ENCODE data around the gene PRDX3.

PRDX3 gene

GRCh38 chr10:119178372-119179119, at the start of gene PRDX3:
Gene PRDX3, minus strand, starts transcription at chr10:119178812. Its CDS starts 22 bp downstream, at chr10:119178790.
- peak; percentile 94 for DNase-seq
- in situ Hi-C loops (cut with HindIII; ENCODE audit: low pct_ligation_motif_present, low pct_unique_long_range_greater_than_20kb, low sequenced_read_pairs), result no loop called here

DNA sequence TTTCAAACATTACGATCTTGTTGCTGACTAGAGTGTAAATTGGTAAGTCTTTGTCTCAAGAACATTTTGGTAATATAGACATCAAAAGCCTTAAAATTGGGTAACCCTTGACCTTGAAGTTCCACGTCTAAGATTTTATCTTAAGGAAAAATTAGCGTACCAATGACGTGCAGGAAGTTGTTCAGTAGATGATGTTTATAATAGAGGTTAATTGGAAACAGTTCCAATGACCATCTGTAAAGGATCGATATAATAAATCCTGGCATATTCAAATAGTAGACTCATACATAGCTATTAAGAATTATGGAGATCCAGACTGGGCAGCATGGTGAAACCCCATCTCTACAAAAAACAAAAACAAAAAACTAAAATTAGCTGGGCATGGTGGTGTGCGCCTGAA, 49.2 kb upstream of the PRDX3 start:
- in situ Hi-C loops (cut with HindIII; ENCODE audit: low pct_ligation_motif_present, low pct_unique_long_range_greater_than_20kb, low sequenced_read_pairs), result no loop called here
- no peak for DNase-seq

- no peak for DNase-seq
- in situ Hi-C loops (cut with HindIII; ENCODE audit: low pct_ligation_motif_present, low pct_unique_long_range_greater_than_20kb, low sequenced_read_pairs), result no loop called here
Measured at GRCh38 chr10:119225083-119225658, 46.6 kb upstream of the PRDX3 start.

DNA sequence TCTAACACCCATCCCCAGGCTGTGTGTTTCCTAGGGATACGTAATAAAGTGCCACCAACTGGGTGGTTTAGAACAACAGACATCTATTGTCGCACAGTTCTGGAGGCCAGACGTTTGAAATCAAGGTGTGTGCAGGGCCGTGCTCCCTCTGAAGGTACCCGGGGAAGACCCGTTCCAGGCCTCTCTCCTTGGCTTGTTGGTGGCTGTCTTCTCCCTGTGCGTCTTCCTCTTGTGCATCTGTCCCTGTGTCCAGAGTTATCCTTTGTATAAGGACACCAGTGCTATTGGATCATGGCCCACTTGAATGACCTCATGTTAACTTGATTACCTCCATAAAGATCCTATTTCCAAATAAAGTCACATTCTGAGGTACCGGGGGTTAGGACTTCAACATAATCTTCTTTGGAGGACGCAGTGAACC, 44.4 kb upstream of the PRDX3 start:
- no peak for DNase-seq
- in situ Hi-C loops (cut with HindIII; ENCODE audit: low pct_ligation_motif_present, low pct_unique_long_range_greater_than_20kb, low sequenced_read_pairs), result loop anchor here (25.0 kb wide), 1 partner anchor 189 kb away; no protein-coding TSS in a partner anchor

DNA sequence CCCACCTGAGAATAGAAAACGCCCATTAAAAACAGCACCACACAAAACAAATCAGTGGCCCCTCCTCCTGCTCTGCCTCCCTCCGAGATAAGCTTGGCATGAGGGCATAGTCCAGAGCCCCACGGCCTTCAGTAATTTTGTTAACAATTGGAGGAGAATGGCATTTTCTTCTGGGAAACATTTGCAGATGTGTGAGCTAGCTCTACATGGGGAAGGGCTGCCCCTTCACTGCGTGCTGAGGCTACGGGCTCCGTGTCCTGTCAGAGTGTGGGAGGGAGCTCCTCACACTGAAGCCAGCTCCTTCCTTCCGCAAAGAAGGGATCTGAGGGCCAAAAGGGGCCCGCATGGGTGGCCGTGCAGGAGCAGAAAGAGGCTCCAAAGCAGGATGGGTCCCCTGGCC, 43.9 kb upstream of the PRDX3 start:
- no peak for DNase-seq
- in situ Hi-C loops (cut with HindIII; ENCODE audit: low pct_ligation_motif_present, low pct_unique_long_range_greater_than_20kb, low sequenced_read_pairs), result loop anchor here (25.0 kb wide), 1 partner anchor 190 kb away; no protein-coding TSS in a partner anchor

DNA sequence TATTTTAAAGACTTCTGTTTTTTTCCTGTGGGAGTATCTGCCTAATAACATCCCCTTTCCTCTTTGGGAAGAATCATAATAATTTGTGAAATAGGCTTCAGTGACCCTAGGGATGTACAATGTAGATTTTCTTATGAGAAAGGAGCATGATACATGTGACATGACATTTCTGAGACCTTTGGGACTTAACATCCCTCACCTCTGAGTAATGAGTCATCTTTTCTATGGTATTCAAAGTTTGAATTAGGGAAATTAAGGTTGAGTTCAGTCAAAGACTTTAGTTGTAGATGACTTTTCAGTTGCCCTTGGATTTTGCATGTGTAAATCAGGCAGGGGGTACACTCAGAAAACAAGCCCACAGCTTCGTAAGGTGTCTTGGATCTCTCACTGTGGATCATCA, 43.1 kb upstream of the PRDX3 start:
- no peak for DNase-seq
- in situ Hi-C loops (cut with HindIII; ENCODE audit: low pct_ligation_motif_present, low pct_unique_long_range_greater_than_20kb, low sequenced_read_pairs), result loop anchor here (25.0 kb wide), 1 partner anchor 191 kb away; no protein-coding TSS in a partner anchor

GRCh38 chr10:119221201-119221600, 42.6 kb upstream of the PRDX3 start:
- DNase-seq, result no peak
- in situ Hi-C loops (cut with HindIII; ENCODE audit: low pct_ligation_motif_present, low pct_unique_long_range_greater_than_20kb, low sequenced_read_pairs), result loop anchor here (25.0 kb wide), 1 partner anchor 191 kb away; no protein-coding TSS in a partner anchor

GRCh38 chr10:119219871-119220270, 41.3 kb upstream of the PRDX3 start:
- DNase-seq, result no peak
- in situ Hi-C loops (cut with HindIII; ENCODE audit: low pct_ligation_motif_present, low pct_unique_long_range_greater_than_20kb, low sequenced_read_pairs), result loop anchor here (25.0 kb wide), 1 partner anchor 192 kb away; no protein-coding TSS in a partner anchor

GRCh38 chr10:119217991-119218490, 39.4 kb upstream of the PRDX3 start:
- no peak for DNase-seq
- in situ Hi-C loops (cut with HindIII; ENCODE audit: low pct_ligation_motif_present, low pct_unique_long_range_greater_than_20kb, low sequenced_read_pairs), result loop anchor here (25.0 kb wide), 1 partner anchor 194 kb away; no protein-coding TSS in a partner anchor

GRCh38 chr10:119217401-119217800, 38.8 kb upstream of the PRDX3 start:
- no peak for DNase-seq
- in situ Hi-C loops (cut with HindIII; ENCODE audit: low pct_ligation_motif_present, low pct_unique_long_range_greater_than_20kb, low sequenced_read_pairs), result loop anchor here (25.0 kb wide), 1 partner anchor 195 kb away; no protein-coding TSS in a partner anchor

DNA sequence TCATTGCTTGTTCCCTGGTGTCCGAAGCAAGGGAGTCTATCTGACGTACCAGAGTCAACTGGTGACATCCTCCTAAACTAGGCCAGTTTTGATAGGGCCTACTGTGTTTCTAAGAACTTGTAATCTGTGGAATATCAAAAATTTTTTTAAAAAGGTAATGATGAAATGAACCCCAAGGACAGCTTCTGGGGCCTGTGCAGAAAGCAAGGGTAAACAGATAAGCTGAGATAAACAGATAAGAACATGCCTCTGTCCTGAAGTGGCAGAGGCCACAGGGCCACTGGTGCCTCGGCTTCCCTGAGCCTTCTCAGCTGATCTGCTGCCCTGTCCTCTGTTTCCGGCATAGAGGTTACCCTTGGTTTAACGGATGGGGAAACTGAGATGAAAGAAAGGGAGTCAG, 37.5 kb upstream of the PRDX3 start:
- in situ Hi-C loops (cut with HindIII; ENCODE audit: low pct_ligation_motif_present, low pct_unique_long_range_greater_than_20kb, low sequenced_read_pairs), result loop anchor here (25.0 kb wide), 1 partner anchor 196 kb away; no protein-coding TSS in a partner anchor
- no peak for DNase-seq

- DNase-seq, result no peak
- in situ Hi-C loops (cut with HindIII; ENCODE audit: low pct_ligation_motif_present, low pct_unique_long_range_greater_than_20kb, low sequenced_read_pairs), result loop anchor here (25.0 kb wide), 1 partner anchor 197 kb away; no protein-coding TSS in a partner anchor
Measured at GRCh38 chr10:119215371-119215770, 36.8 kb upstream of the PRDX3 start.

GRCh38 chr10:119211625-119212441, 33.2 kb upstream of the PRDX3 start:
- in situ Hi-C loops (cut with HindIII; ENCODE audit: low pct_ligation_motif_present, low pct_unique_long_range_greater_than_20kb, low sequenced_read_pairs), result loop anchor here (25.0 kb wide), 1 partner anchor 200 kb away; no protein-coding TSS in a partner anchor
- DNase-seq, result no peak

DNA sequence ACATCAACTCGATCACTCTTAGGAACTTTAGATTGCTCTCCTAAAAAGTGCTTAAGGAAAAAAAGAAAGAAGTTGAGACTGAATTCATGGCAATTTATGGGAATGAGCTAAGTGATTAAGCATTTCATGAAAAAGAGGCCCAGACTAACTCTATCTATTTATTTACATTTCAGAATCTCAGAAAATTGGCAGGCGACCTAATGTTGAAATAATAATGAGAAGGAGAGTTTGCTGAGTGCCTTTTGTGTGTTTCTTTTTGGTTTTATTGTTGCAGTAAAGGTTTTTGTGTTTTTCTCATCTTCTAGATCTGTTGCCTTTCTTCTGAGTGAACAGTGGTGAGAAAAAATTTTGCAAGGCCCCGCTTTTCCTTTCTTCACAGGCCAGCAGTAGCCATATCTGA, 32.6 kb upstream of the PRDX3 start:
- no peak for DNase-seq
- in situ Hi-C loops (cut with HindIII; ENCODE audit: low pct_ligation_motif_present, low pct_unique_long_range_greater_than_20kb, low sequenced_read_pairs), result loop anchor here (25.0 kb wide), 1 partner anchor 201 kb away; no protein-coding TSS in a partner anchor

GRCh38 chr10:119210633-119211032, 32.0 kb upstream of the PRDX3 start:
- DNase-seq, result no peak
- in situ Hi-C loops (cut with HindIII; ENCODE audit: low pct_ligation_motif_present, low pct_unique_long_range_greater_than_20kb, low sequenced_read_pairs), result loop anchor here (25.0 kb wide), 1 partner anchor 202 kb away; no protein-coding TSS in a partner anchor

DNA sequence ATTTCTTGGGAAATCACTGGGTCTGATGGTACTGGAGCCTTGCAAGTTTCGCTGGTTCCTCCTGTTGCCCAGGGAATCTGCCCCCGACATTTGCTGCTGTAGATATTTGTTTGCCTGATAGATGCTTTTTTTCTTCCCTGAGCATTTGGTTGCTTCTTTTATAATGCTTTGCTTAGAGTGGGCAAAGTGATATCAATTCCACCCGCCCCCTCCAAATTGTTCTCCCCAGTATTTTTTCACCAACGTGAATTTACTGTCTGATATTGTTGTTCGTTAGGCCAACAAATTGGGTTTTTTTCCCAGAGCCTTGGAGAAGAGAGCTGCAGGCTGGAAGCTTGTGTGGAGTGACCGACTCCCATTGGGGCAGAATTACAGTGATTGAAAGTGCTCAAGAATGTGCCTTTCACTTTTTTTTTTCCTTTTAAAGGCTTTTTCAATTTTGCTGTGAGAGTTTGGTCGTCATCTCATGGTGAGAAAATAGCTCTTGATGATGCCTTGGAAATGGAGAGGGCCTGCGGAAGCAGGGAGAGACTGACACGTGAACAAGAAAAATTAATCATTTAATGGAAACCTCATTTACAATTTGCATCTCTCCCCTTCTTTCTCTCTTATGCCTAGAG, 31.2 kb upstream of the PRDX3 start:
- in situ Hi-C loops (cut with HindIII; ENCODE audit: low pct_ligation_motif_present, low pct_unique_long_range_greater_than_20kb, low sequenced_read_pairs), result loop anchor here (25.0 kb wide), 1 partner anchor 202 kb away; no protein-coding TSS in a partner anchor
- peak; percentile 25 for DNase-seq

- in situ Hi-C loops (cut with HindIII; ENCODE audit: low pct_ligation_motif_present, low pct_unique_long_range_greater_than_20kb, low sequenced_read_pairs), result loop anchor here (25.0 kb wide), 1 partner anchor 203 kb away; no protein-coding TSS in a partner anchor
- DNase-seq, result peak; percentile 71
Measured at GRCh38 chr10:119209035-119209735, 30.6 kb upstream of the PRDX3 start.

Measured in ACHN (cell line).